ENCODE data around the gene MFAP2. TPM values are rescaled to one million over a fixed set of nuclear protein-coding genes. Genes with fewer than 3 reads are reported as not detected.
"Not testable (repeated sequence)": the region's sequence is repeated elsewhere in the genome, so short reads cannot be mapped to it uniquely, and the experiment has no call there.

The MFAP2 gene
- polyA plus RNA-seq, 5 donors: 221 to 418 (median 328) TPM

DNA sequence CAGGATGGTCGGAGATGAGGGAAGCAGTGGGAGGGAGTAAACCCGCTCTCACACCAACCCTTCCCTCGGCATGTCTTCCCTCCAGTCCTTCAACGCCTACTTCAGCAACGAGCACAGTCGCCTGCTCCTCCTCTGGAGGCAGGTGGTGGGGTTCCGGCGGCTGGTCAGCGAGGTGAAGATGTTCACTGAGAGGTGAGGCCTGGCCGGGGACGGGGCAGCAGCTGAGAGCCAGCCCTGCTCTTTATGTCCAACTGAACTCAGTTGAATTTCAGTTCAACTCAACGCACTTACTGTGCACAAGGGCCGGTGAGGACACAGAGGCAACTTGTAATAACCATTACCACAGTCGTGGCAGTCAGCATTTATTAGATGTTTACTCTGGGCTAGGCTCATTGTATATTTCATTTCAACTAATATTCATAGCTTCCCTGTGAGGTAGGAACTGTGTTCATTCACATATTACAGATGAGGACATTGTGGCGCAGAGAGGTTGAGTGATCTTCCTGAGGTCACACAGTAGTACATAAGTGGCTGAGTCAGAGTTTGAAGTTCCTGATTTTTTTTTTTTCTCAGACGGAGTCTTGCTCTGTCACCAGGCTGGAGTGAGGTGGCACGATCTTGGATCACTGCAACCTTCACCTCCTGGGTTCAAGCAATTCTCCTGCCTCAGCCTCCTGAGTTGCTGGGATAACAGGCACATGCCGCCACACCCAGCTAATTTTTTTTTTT is 49.0 kb downstream of the MFAP2 start:
- not testable (repeated sequence) for DNase-seq

DNA sequence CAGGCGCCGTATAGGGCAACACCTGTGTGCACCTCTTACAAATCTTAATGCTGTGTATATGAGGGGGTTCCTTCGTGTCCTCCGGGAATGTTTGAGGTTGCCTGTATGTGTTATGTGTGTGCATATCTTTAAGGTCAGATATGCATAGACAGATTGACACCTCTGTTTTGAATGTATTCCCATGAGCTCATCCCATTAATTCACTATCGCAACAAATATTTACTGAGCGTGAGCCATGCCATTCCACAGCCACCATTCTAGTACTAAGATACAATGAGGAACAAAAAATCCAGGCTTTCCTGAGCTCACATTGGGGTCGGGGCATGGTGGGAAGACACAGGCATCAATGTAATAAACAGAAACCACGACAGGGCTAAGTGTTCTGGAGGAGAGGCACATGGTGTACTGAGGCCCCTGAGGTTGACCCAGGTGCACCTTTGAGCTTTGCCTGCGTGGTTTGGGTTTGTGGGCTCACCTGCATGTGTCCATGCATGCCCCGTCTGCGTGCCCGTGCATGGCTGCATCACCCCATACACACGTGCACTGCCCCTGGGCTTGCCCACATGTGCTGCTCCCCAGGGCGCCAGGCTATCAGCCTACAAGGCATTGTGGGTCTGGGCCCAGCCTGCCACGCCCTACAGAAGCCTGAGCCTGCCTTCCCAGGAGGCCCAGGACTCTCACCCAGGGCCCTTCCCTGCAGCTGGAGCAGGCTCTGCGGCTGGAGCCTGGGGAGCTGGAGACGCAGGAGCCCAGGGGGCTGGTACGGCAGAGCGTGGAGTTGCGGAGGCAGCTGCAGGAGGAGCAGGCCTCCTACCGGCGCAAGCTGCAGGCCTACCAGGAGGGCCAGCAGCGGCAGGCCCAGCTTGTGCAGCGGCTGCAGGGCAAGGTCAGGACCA is 51.0 kb downstream of the MFAP2 start:
- DNase-seq: not testable (repeated sequence)

DNA sequence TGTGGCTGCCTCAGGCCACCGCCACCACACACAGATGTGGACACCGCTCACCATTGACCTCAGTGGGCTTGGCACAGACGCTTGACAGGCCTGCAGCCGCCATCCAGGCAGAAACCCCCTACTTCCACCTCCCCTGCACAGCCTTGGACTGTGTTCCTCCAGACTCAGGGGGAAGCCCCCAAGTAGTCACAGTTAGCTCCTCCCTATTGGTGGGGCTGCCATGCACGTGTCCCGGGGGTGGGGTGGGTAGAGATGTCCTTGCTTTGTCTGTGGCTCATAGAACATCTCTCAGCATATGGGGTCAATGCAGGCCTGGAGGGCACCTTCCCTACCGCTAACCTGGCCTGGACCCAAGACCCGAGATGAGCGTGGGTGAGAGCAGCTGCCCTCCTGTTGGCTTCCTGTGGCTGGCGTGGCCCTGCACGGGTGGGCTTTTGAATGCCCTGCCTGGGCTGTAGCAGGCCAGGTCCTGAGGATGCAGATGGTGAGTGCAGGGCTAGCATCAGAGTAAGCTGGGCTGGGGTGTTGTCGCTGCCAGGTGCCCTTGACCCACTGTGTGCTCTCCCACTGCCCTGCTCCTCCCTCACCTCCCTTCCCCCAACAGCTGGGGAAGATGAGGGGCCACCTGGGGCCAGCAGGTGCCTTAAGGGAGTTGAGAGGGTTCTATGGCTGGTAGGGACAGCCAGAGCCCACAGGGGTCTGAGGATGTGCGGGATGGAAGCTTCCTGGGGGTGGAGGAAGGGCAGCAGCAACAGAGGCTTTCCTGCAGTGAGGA is 52.5 kb downstream of the MFAP2 start:
- no peak for DNase-seq

DNA sequence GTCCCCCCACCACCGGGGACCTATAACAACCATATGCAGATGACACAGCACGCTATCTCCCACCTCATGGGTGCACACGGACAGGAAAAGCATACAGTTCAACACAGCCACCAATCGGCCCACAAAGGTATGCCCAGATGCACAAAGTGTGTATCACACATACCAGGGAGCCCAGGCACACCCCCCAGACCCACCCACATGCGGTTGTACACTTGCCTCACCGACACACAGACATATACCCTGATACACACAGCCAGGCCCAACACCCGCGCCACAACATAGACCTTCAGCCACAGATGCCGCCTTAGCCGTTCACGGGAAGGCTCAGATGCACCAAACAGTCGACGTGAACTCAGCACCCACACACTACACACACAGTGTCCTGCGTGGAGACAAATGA is 53.2 kb downstream of the MFAP2 start:
- no peak for DNase-seq

DNA sequence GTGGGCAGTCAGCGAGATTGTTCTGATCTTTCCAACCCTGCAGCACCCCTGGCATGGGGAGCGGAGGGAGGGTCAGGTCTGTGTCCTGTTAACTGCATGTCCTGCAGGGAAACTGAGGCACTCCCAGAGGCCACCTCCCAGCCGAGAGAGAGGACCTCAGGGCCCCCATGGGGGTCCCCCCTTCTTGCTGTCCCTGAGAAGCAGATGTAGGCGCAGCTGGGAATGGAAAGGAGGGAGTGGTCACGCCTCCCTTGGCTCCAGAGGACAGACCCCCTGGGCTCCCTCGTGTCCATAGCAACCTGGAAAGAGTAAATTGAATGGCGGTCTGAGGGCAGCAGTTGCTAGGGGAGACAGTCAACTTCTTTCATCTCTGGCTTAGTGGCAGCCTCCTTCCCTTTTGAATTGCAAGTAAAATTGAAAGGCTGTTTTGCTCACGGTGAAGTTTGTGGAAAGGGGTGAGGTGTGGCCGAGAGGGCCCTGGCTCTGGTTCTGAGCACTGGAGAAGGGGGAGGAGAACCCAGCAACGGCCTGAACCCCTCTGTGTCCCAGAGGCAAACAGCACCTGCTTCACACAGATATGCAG is 53.8 kb downstream of the MFAP2 start:
- peak in 1 of 2 donors; percentile 80 for DNase-seq

DNA sequence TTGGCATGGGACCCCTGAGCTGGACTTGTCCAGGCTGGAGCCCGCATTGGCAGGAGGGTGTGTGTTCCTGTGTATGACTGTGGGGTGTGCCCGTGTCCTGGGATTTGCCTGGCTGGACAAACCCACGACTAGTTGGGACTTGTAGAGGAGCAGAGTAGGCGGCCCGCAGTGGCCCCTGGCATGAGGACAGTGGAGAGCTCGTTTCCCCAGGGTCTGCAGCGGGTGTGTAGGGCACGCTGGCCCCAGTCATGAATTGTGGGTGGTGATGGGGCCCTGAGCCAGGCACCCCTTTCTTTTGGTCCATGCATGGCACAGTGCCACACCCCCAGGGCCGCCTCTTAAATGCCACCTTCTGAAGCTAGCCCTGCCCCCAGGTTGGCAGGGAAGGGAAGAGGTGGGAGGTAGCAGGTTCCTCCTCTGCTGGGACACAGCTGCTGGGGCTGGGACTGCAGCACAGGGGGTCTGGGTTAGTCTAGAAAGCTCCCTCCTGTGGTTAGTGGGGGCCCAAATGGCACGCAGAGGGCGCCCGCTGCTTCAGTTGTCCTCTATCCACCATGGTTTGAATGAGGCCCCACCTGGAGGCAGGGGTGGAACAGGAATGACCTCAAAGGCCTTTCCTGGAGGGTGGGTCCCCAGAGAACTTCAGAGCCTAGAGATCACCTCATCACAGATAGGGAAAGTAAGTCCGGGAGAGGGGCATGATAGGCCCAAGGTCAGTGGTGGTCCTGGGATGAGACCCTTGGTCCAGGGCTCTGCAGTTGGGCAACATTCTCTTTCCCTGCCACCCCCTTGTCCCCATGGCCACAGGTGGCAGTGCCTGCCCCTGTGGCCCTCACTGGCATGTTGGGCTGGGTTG is 54.6 kb downstream of the MFAP2 start:
- no peak for DNase-seq

DNA sequence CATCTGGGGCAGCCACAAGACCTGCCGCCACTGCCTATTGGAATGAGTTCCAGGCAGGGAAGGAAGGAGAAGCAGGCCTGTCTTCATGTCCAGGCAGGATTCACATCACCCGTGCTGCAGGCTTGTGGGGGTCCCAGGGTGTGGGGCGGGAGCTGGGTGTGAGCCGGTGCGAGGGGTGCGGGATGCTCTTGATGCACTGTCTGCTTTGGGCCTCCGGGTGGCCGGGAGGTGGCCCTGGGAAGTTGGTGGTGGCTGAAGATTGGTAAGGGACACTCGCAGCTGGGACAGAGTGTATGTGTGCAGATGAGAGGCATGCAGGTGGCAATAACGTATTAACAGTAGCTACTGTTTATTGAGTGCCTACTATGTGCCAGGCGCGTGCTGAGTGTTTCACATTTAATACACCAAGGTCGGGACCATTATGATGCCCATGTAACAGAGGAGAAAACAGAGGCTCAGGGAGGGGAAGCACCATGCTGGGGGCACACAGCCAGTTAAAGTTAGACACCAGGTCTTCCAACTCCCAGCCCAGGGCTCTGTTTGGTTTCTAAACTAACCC is 55.4 kb downstream of the MFAP2 start:
- DNase-seq: no peak

Other genes starting within 250 kb of the MFAP2 start
- gene RNU1-4, start 240.1 kb downstream of the MFAP2 start, polyA plus RNA-seq (ENCODE audit: insufficient read depth in 1 of 5, insufficient read length in 5 of 5, low replicate concordance in 1 of 5): 1 to 10 TPM in 2 of 5 donors, not detected in 3; 1.3 to 2.7 TPM
- 1 to 10 TPM in 2 of 5 donors, not detected in 3; 1.3 to 2.7 TPM for gene RNU1-2, start 84.6 kb downstream of the MFAP2 start, polyA plus RNA-seq (ENCODE audit: insufficient read depth in 1 of 5, insufficient read length in 5 of 5, low replicate concordance in 1 of 5)
- gene CROCC, start 58.7 kb downstream of the MFAP2 start, polyA plus RNA-seq (ENCODE audit: insufficient read depth in 1 of 5, insufficient read length in 5 of 5, low replicate concordance in 1 of 5): 10 to 100 TPM; 35.2 to 71.3 (median 54.3) TPM
- gene ATP13A2, start 31.3 kb upstream of the MFAP2 start, polyA plus RNA-seq (ENCODE audit: insufficient read depth in 1 of 5, insufficient read length in 5 of 5, low replicate concordance in 1 of 5): 10 to 100 TPM; 22.4 to 44.9 (median 32.9) TPM
- gene SDHB, start 73.4 kb upstream of the MFAP2 start, polyA plus RNA-seq (ENCODE audit: insufficient read depth in 1 of 5, insufficient read length in 5 of 5, low replicate concordance in 1 of 5): 100 to 1,000 TPM in 2 of 5 donors, 10 to 100 TPM in 3; 80.8 to 112 (median 99.1) TPM
- gene PADI2, start 138.8 kb upstream of the MFAP2 start, polyA plus RNA-seq (ENCODE audit: insufficient read depth in 1 of 5, insufficient read length in 5 of 5, low replicate concordance in 1 of 5): 10 to 100 TPM in 3 of 5 donors, 1 to 10 TPM in 2; 6.4 to 16.3 (median 10.7) TPM
- gene PADI1, start 224.5 kb upstream of the MFAP2 start, polyA plus RNA-seq (ENCODE audit: insufficient read depth in 1 of 5, insufficient read length in 5 of 5, low replicate concordance in 1 of 5): under 1 TPM in 1 of 5 donors, not detected in 4; 0.05 TPM

Measured in right lung (tissue), 5 donors.